Measurements from ENCODE around the gene DHCR7. TPM values are rescaled to one million over a fixed set of nuclear protein-coding genes. Genes with fewer than 3 reads are reported as not detected.

DHCR7 gene
- total and polyA plus RNA-seq, 2 donors (not counting 1 experiment from before 2014, with no cell fraction given), result 90.8 to 148 TPM

GRCh38 chr11:71407356-71407755, 40.8 kb downstream of the DHCR7 start:
- no peak overlapping the region for H3K27ac ChIP-seq (ENCODE audit: insufficient read depth, low read length)
- H3K4me3 ChIP-seq (replicated peaks in 1 of 4; ENCODE audit: control extremely low read depth in 1 of 4, insufficient read depth in 1 of 4, low read depth in 3 of 4, low read length in 4 of 4), result no peak overlapping the region
- DNase-seq (ENCODE audit: low read depth in 2 of 2), result no peak
- no peaks in the 10 kb centered on the region for H3K79me2 ChIP-seq (ENCODE audit: control insufficient read depth, insufficient read depth, low read length)
- no peak overlapping the region for H2AFZ ChIP-seq (ENCODE audit: low read length)
- H3K9ac ChIP-seq (ENCODE audit: insufficient read depth, low read length), result no peak overlapping the region
- TF ChIP-seq CTCF (conservative IDR thresholded peaks at IDR 0.05 in 1 of 2, IDR thresholded peaks at IDR 0.05 in 1 of 2; ENCODE audit: low read depth in 1 of 2, low read length in 2 of 2), result no peak
- TF ChIP-seq EZH2 (IDR thresholded peaks at IDR 0.05; ENCODE audit: low read length, missing control alignments), result no peak
- no peak overlapping the region for H3K4me2 ChIP-seq (ENCODE audit: extremely low read depth, insufficient read depth, low read length)
- no peaks in the 10 kb centered on the region for H3K36me3 ChIP-seq (ENCODE audit: control insufficient read depth, insufficient read depth, low read length)
- no peaks in the 10 kb centered on the region for H3K9me3 ChIP-seq (ENCODE audit: control insufficient read depth, insufficient read depth, low read depth, low read length)
- H3K4me1 ChIP-seq (ENCODE audit: control insufficient read depth, extremely low read depth, insufficient read depth, low read length), result no peaks in the 10 kb centered on the region
- no peaks in the 10 kb centered on the region for H4K20me1 ChIP-seq (ENCODE audit: control insufficient read depth, extremely low read depth, insufficient read depth, low read length)
- H3K27me3 ChIP-seq (ENCODE audit: control insufficient read depth, insufficient read depth, low read length), result no peaks in the 10 kb centered on the region

- Histone ChIP-seq H3K4me3 (replicated peaks in 1 of 4; ENCODE audit: control extremely low read depth in 1 of 4, insufficient read depth in 1 of 4, low read depth in 3 of 4, low read length in 4 of 4) (no peak overlapping the region), H3K36me3 (ENCODE audit: control insufficient read depth, insufficient read depth, low read length) (no peaks in the 10 kb centered on the region), H3K27ac (ENCODE audit: insufficient read depth, low read length) (no peak overlapping the region), H3K9ac (ENCODE audit: insufficient read depth, low read length) (no peak overlapping the region), H3K4me1 (ENCODE audit: control insufficient read depth, extremely low read depth, insufficient read depth, low read length) (no peaks in the 10 kb centered on the region), H3K4me2 (ENCODE audit: extremely low read depth, insufficient read depth, low read length) (no peak overlapping the region), H2AFZ (ENCODE audit: low read length) (no peak overlapping the region), H3K79me2 (ENCODE audit: control insufficient read depth, insufficient read depth, low read length) (no peaks in the 10 kb centered on the region), H4K20me1 (ENCODE audit: control insufficient read depth, extremely low read depth, insufficient read depth, low read length) (no peaks in the 10 kb centered on the region), H3K9me3 (ENCODE audit: control insufficient read depth, insufficient read depth, low read depth, low read length) (no peaks in the 10 kb centered on the region), H3K27me3 (ENCODE audit: control insufficient read depth, insufficient read depth, low read length) (no peaks in the 10 kb centered on the region)
- DNase-seq (ENCODE audit: low read depth in 2 of 2), result no peak
- TF ChIP-seq EZH2 (IDR thresholded peaks at IDR 0.05; ENCODE audit: low read length, missing control alignments), result no peak
- TF ChIP-seq CTCF (conservative IDR thresholded peaks at IDR 0.05 in 1 of 2, IDR thresholded peaks at IDR 0.05 in 1 of 2; ENCODE audit: low read depth in 1 of 2, low read length in 2 of 2), result no peak
Observed at GRCh38 chr11:71406681-71407080, 41.5 kb downstream of the DHCR7 start.

- DNase-seq (ENCODE audit: low read depth in 2 of 2), result no peak
- Histone ChIP-seq H3K27me3 (ENCODE audit: control insufficient read depth, insufficient read depth, low read length) (no peaks in the 10 kb centered on the region), H3K27ac (ENCODE audit: insufficient read depth, low read length) (no peak overlapping the region), H3K9me3 (ENCODE audit: control insufficient read depth, insufficient read depth, low read depth, low read length) (no peaks in the 10 kb centered on the region), H3K4me2 (ENCODE audit: extremely low read depth, insufficient read depth, low read length) (no peak overlapping the region), H2AFZ (ENCODE audit: low read length) (no peak overlapping the region), H3K4me3 (replicated peaks in 1 of 4; ENCODE audit: control extremely low read depth in 1 of 4, insufficient read depth in 1 of 4, low read depth in 3 of 4, low read length in 4 of 4) (no peak overlapping the region), H3K4me1 (ENCODE audit: control insufficient read depth, extremely low read depth, insufficient read depth, low read length) (no peaks in the 10 kb centered on the region), H3K9ac (ENCODE audit: insufficient read depth, low read length) (no peak overlapping the region), H4K20me1 (ENCODE audit: control insufficient read depth, extremely low read depth, insufficient read depth, low read length) (no peaks in the 10 kb centered on the region), H3K79me2 (ENCODE audit: control insufficient read depth, insufficient read depth, low read length) (no peaks in the 10 kb centered on the region), H3K36me3 (ENCODE audit: control insufficient read depth, insufficient read depth, low read length) (no peaks in the 10 kb centered on the region)
- TF ChIP-seq CTCF (conservative IDR thresholded peaks at IDR 0.05 in 1 of 2, IDR thresholded peaks at IDR 0.05 in 1 of 2; ENCODE audit: low read depth in 1 of 2, low read length in 2 of 2) (no peak), EZH2 (IDR thresholded peaks at IDR 0.05; ENCODE audit: low read length, missing control alignments) (no peak)
Observed at GRCh38 chr11:71404209-71404608, 44.0 kb downstream of the DHCR7 start.

All from fibroblast of lung (primary cell).